ENCODE data around the gene PDZD2. TPM values are rescaled to one million over a fixed set of nuclear protein-coding genes. Genes with fewer than 3 reads are reported as not detected.

Gene PDZD2
- total RNA-seq, 2 donors from 2014 or later = 10.3 to 59.5 TPM

DNA sequence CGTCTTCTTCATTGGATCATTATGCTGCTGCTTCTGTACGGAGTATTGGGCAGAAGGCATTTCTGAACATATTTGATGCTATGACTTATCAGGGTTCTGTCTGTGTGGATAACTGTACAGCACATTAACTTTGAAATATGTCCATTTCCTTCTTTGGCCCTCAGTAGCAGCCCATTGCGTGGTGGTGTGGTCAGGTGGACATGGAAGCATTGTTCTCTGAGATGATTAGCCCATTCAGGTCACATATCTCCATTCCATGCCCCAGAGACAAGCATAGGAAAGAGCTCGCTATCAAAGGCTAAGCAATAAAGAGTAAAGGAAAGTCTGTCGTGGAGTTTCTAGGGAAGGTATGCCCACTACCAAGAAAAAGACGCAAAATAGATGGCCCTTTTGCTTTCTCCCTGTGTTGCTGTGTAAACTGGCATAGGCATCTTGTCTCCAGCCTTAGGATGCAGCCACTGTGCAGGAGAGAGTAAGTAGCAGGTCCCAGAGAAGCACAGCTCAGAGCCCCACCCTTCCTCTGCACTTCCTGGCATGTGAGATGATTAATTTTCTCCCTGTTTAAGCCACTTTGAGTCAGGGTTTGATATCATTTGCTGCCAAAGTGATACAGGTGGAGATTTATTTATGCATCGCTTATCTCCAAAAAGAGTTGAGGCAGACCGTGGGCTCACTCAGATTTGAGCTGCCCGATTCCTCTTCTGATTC, 221.9 kb downstream of the PDZD2 start:
- WGBS = 89% methylated on average over 9 of the region's 9 CpGs
- no peak for DNase-seq (ENCODE audit: low spot score)
- no peak overlapping the region for H3K27ac ChIP-seq
- TF ChIP-seq, protein P1, sequence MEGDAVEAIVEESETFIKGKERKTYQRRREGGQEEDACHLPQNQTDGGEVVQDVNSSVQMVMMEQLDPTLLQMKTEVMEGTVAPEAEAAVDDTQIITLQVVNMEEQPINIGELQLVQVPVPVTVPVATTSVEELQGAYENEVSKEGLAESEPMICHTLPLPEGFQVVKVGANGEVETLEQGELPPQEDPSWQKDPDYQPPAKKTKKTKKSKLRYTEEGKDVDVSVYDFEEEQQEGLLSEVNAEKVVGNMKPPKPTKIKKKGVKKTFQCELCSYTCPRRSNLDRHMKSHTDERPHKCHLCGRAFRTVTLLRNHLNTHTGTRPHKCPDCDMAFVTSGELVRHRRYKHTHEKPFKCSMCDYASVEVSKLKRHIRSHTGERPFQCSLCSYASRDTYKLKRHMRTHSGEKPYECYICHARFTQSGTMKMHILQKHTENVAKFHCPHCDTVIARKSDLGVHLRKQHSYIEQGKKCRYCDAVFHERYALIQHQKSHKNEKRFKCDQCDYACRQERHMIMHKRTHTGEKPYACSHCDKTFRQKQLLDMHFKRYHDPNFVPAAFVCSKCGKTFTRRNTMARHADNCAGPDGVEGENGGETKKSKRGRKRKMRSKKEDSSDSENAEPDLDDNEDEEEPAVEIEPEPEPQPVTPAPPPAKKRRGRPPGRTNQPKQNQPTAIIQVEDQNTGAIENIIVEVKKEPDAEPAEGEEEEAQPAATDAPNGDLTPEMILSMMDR (IDR thresholded peaks at IDR 0.05) = no peak
- no peak for TF ChIP-seq POLR2AphosphoS5 (IDR thresholded peaks at IDR 0.05)
- TF ChIP-seq POLR2A (IDR thresholded peaks at IDR 0.05) = no peak
- H3K4me1 ChIP-seq (replicated peaks) = no peaks in the 10 kb centered on the region
- no peaks in the 10 kb centered on the region for H3K27me3 ChIP-seq (replicated peaks; ENCODE audit: insufficient read depth)
- H3K36me3 ChIP-seq = no peaks in the 10 kb centered on the region
- H3K9me3 ChIP-seq = no peaks in the 10 kb centered on the region
- intact Hi-C loops (cut with DNase I) = no loop called here
- no peak overlapping the region for H3K4me3 ChIP-seq

DNA sequence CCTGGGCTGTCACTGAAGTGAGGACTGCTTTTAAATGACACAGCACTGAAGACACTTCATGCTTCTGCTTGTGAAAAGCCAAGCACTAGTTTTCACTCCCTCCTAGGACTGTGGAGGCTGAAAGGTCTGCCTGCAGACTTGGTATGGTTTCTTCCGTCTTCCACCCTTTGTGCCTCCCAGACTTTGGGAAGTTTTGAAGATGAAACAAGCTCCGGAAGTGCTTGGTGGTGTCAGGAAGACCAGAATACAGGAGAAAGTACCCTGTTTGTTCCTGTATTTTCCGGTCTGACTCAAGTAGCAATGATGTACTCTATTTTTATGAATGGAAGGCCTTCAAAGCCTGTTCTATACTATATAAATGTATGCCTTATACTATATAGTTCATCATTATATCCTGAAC, 222.7 kb downstream of the PDZD2 start:
- H3K27me3 ChIP-seq (replicated peaks; ENCODE audit: insufficient read depth) = no peaks in the 10 kb centered on the region
- intact Hi-C loops (cut with DNase I) = no loop called here
- H3K4me1 ChIP-seq (replicated peaks) = no peaks in the 10 kb centered on the region
- TF ChIP-seq, protein P1 (IDR thresholded peaks at IDR 0.05) = no peak
- TF ChIP-seq POLR2AphosphoS5 (IDR thresholded peaks at IDR 0.05) (no peak), POLR2A (IDR thresholded peaks at IDR 0.05) (no peak)
- H3K4me3 ChIP-seq = no peak overlapping the region
- 85% methylated on average over 3 of the region's 3 CpGs for WGBS
- no peak for DNase-seq (ENCODE audit: low spot score)
- no peak overlapping the region for H3K27ac ChIP-seq
- no peaks in the 10 kb centered on the region for H3K9me3 ChIP-seq
- no peaks in the 10 kb centered on the region for H3K36me3 ChIP-seq

DNA sequence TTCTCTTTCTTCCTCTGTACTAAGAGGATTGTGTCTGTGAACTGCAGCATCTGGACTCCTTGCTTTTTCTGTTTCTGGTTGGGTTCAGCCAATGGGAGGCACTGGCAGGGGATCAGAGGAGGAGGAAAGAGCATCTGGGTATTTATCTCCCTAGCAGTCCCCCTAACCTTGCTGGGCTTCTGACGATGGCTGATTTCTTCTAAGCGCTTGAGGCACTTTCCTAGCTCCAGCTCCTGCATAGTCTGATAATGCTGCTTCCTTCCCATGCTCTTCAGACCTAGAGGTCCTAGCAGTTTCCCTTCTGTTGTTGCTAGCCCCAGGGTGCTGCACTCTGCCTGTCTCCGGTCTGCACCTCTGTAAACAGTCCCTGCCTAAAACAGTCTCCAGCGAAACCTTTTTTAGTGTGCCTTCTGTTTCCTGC, 225.1 kb downstream of the PDZD2 start:
- H3K4me1 ChIP-seq (replicated peaks) = no peaks in the 10 kb centered on the region
- no peaks in the 10 kb centered on the region for H3K27me3 ChIP-seq (replicated peaks; ENCODE audit: insufficient read depth)
- TF ChIP-seq POLR2AphosphoS5 (IDR thresholded peaks at IDR 0.05) (no peak), POLR2A (IDR thresholded peaks at IDR 0.05) (no peak)
- TF ChIP-seq, protein P1 (IDR thresholded peaks at IDR 0.05) = no peak
- 83% methylated on average over 4 of the region's 4 CpGs for WGBS
- DNase-seq (ENCODE audit: low spot score) = no peak
- H3K27ac ChIP-seq = no peak overlapping the region
- H3K9me3 ChIP-seq = no peaks in the 10 kb centered on the region
- H3K36me3 ChIP-seq = no peaks in the 10 kb centered on the region
- no peak overlapping the region for H3K4me3 ChIP-seq
- intact Hi-C loops (cut with DNase I) = no loop called here

DNA sequence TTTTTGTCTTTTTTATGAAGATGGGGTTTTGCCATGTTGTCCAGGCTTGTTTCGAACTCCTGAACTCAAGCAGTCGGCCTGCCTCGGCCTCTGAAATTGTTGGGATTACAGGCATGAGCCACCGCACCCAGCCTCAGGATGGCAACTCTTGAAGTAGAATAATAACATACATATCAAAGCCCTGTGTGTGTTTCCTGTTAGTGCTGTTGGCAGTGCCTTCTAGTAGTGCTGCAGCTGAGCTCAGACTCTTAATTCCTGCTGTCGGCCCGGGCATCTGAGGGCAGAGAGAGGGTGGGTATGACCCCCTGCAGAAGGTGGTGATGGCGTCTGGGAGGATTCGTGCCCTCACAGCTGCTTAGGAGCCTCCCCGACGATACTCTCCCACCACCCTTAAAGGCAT, 227.2 kb downstream of the PDZD2 start:
- intact Hi-C loops (cut with DNase I) = no loop called here
- H3K4me3 ChIP-seq = no peak overlapping the region
- no peaks in the 10 kb centered on the region for H3K27me3 ChIP-seq (replicated peaks; ENCODE audit: insufficient read depth)
- H3K36me3 ChIP-seq = no peaks in the 10 kb centered on the region
- 80% methylated on average over 10 of the region's 10 CpGs for WGBS
- no peak for DNase-seq (ENCODE audit: low spot score)
- H3K9me3 ChIP-seq = no peaks in the 10 kb centered on the region
- no peak overlapping the region for H3K27ac ChIP-seq
- TF ChIP-seq POLR2AphosphoS5 (IDR thresholded peaks at IDR 0.05) = no peak
- TF ChIP-seq, protein P1 (IDR thresholded peaks at IDR 0.05) = no peak
- no peak for TF ChIP-seq POLR2A (IDR thresholded peaks at IDR 0.05)
- H3K4me1 ChIP-seq (replicated peaks) = no peaks in the 10 kb centered on the region

DNA sequence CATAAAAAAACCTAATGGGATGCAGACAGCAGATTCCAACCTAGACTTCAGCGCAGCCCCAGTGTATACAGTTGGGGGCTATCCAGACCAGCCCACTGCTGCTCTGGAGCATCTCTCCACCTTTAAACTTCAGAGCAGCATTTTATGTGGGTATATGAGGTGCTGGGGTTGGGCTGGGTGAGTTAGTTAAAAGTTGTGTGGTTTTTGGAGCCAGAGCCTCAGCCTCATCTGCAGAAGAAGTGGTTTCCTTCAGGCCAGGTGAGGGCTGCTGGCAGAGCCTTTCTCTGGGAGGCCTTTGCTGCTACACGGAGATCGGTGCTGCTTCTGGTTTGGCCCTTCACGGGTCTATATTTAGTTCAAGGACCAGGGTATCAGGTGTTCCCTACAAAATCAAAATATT, 228.3 kb downstream of the PDZD2 start:
- H3K9me3 ChIP-seq = no peaks in the 10 kb centered on the region
- H3K27me3 ChIP-seq (replicated peaks; ENCODE audit: insufficient read depth) = no peaks in the 10 kb centered on the region
- intact Hi-C loops (cut with DNase I) = no loop called here
- 71% methylated on average over 4 of the region's 4 CpGs for WGBS
- H3K4me1 ChIP-seq (replicated peaks) = no peaks in the 10 kb centered on the region
- no peak overlapping the region for H3K4me3 ChIP-seq
- H3K27ac ChIP-seq = no peak overlapping the region
- no peaks in the 10 kb centered on the region for H3K36me3 ChIP-seq
- no peak for DNase-seq (ENCODE audit: low spot score)
- TF ChIP-seq POLR2A (IDR thresholded peaks at IDR 0.05) = no peak
- no peak for TF ChIP-seq POLR2AphosphoS5 (IDR thresholded peaks at IDR 0.05)
- TF ChIP-seq, protein P1 (IDR thresholded peaks at IDR 0.05) = no peak

Measured in prostate gland (tissue), 2 donors.